ENCODE data around the gene ITGA2B.
"Not testable (repeated sequence)": the region's sequence is repeated elsewhere in the genome, so short reads cannot be mapped to it uniquely, and the experiment has no call there.

Gene ITGA2B

DNA sequence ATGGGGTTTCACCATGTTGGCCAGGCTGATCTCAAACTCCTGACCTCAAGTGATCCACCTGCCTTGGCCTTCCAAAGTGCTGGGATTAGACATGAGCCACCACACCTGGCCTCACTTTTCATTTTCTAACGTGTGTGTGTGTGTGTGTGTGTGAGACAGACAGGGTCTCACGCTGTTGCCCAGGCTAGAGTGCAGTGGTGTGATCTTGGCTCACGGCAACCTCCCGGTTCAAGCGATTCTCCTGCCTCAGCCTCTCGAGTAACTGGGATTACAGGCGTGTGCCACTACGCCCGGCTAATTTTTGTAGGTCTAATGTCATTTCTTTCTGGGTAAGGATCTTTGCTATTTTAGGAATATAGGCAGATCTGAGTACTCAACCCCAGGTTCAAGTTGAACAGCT lies 4.7 kb upstream of the ITGA2B start:
- DNase-seq (ENCODE audit: extremely low read depth in 1 of 2, low read depth in 1 of 2), result not testable (repeated sequence)

- DNase-seq (ENCODE audit: extremely low read depth in 1 of 2, low read depth in 1 of 2), result no peak
Observed at GRCh38 chr17:44390250-44390870, 911 bp upstream of the ITGA2B start.

- no peak for DNase-seq (ENCODE audit: extremely low read depth in 1 of 2, low read depth in 1 of 2)
Observed at GRCh38 chr17:44389723-44390202, 314 bp upstream of the ITGA2B start.

DNA sequence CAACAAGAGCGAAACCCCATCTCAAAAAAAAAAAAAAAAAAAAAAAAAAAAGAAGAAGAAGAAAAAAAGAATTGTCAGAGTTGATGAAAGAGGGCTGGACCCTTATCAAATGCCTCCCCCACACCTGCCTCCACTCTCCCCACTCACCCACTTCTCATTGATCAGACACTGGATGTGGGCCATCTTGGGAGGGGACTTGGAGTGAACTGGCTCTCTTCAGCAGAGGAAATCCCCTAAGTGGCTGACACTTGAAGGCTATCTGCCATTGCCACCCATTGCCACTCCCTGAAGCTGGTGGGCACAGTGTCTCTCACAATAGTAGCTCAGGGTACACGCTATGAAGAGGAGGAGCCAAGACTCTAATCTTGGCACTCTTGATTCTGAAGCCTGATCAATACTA lies 1.6 kb downstream of the ITGA2B start:
- no peak for DNase-seq (ENCODE audit: extremely low read depth in 1 of 2, low read depth in 1 of 2)

DNA sequence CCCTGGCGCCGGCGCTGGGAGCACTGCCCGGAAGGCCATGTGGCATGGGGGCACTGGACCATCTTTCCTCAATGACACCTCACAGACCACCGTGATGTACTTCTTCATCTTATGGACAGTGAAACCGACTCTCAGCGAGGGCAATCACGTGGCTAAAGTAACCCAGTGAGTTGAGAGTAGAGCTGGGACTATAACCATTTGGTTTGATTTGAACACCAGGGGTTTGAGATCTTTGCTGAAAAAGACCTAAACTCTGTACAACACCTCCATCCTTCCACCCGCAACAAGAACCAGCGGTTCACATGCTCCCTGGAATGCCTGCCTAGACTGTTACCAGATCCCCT lies 3.3 kb downstream of the ITGA2B start:
- no peak for DNase-seq (ENCODE audit: extremely low read depth in 1 of 2, low read depth in 1 of 2)

DNA sequence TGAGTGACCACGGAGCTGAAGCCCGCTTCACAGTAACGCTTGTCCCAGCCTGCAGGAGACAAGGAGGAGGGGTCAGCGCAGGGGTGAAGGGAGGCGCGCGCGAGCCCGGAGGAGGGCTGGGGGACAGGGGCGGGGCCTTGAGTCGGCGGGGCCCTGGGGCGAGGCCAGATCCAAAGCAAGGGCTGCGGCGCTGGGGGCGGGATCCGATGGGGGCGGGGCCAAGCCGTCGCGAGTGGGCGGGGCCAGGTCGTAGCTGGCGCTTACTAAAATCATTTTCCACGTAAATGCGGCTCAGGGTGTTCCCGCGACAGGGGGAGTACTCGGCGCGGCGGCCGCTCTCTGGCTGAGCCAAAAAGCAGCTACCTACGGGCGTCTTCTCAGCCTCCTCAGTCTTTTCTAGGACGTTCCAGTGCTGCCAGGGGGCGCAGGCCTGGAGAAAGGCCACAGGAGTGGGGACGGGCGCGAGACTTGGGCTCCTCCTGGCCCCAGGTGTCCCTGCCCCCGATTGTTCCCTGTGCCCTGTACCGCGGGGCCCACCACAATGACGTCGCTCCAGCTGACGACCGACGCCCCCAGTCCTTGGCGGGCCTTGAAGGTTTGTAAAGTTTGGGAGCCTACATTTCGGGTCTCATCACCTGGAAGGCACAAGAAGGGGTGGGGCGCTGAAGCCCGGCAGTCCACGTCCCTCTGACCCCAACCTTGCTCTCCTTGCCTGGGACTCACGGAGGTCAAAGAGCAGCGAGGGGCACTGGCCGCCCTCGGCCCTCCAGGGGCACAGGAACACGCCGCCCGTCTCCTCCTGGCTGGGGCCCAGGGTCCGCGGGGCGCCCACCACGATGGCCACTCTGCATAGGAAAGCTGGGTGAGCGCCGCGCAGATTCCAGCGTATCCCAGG lies 3.9 kb downstream of the ITGA2B start:
- peak; percentile 56 to 72 for DNase-seq (ENCODE audit: extremely low read depth in 1 of 2, low read depth in 1 of 2)

- DNase-seq (ENCODE audit: extremely low read depth in 1 of 2, low read depth in 1 of 2), result no peak
Observed at GRCh38 chr17:44384823-44385286, 4.6 kb downstream of the ITGA2B start.

- DNase-seq (ENCODE audit: extremely low read depth in 1 of 2, low read depth in 1 of 2), result no peak
Observed at GRCh38 chr17:44384281-44384822, 5.1 kb downstream of the ITGA2B start.

DNA sequence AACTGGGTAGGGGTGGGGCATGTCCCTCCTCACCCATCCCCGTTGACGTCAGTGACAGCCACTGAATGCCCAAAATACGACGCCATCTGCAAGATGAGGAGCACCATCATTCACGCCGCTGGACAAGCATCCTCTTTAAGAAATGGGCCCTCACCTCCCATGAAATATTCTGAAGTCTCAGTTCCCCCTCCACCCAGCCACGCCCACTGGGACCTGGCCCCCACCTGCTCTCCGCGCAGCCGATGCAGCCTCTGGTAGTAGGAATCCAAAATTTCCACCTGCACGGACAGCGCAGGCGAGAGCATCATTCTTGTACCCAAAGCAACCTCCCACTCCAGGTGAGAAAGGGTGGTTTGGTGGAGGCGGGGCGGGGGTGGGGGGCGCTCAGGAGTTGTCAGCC lies 5.6 kb downstream of the ITGA2B start:
- no peak for DNase-seq (ENCODE audit: extremely low read depth in 1 of 2, low read depth in 1 of 2)

GRCh38 chr17:44383363-44383762 lies 6.1 kb downstream of the ITGA2B start:
- no peak for DNase-seq (ENCODE audit: extremely low read depth in 1 of 2, low read depth in 1 of 2)

GRCh38 chr17:44382917-44383316 lies 6.5 kb downstream of the ITGA2B start:
- DNase-seq (ENCODE audit: extremely low read depth in 1 of 2, low read depth in 1 of 2), result no peak

GRCh38 chr17:44381810-44382305 lies 7.6 kb downstream of the ITGA2B start:
- DNase-seq (ENCODE audit: extremely low read depth in 1 of 2, low read depth in 1 of 2), result no peak

GRCh38 chr17:44380767-44381166 lies 8.7 kb downstream of the ITGA2B start:
- DNase-seq (ENCODE audit: extremely low read depth in 1 of 2, low read depth in 1 of 2), result no peak

DNA sequence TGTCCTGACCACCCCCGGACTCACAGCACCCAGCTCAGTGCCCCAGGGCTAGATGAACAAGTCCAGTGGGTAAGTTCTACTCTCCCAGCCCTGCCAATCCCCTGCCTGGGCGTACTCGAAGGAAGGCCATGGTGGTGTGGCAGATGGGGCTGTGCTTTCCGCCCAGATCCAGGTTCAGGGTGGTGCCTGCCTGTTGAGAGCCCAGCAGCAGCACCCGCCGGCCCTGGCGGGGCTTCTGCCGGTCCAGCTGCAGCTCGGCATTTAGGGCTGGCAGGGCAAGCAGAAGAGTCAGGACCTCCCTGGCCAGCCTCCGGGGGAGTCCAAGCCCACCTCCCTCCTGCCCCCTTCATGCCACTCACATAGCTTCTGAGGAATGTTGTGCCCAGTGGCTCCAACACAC lies 9.6 kb downstream of the ITGA2B start:
- DNase-seq (ENCODE audit: extremely low read depth in 1 of 2, low read depth in 1 of 2), result no peak

DNA sequence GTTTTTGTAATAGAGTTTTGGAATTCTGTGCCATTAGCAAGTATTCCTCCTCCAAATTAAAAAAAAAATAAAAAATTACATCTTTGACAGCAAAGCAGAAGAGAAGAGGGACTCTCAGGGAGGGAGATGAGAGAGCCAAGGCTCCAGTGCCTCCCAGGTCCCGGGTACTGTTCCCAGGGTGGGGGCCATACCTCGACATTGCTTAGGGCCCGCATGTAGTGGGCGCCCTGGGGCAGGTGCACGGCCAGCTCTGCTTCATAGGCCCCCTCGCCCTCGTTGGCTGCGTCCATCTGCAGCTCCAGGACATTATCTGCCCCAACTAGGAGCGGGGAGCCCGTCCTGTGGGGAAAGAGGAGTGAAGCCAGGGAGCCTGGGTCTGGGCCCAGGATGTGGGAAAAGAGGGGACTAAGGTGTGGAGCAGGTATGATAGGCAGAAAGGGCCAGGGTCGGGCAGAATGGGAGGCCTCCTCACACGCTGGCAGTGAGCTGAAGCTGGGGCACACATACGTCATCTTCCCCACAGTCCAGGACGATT lies 11.2 kb downstream of the ITGA2B start:
- DNase-seq (ENCODE audit: extremely low read depth in 1 of 2, low read depth in 1 of 2), result no peak

DNA sequence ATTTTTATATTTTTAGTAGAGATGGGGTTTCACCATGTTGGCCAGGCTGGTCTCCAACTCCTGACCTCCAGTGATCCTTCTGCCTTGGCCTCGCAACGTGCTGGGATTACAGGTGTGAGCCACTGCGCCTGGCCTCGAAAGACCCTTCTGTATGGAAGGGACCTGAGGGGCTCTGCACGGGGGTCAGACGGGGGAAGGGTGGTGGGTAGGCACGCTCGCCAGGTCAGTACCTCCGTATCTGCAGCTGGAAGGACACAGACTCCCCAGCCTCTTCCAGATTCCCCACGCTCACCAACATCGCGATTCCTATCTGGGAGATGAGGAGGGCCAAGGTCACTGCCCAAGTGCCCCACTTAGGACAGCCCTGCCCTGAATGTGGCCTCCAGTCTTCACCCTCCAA lies 12.7 kb downstream of the ITGA2B start:
- DNase-seq (ENCODE audit: extremely low read depth in 1 of 2, low read depth in 1 of 2), result no peak

GRCh38 chr17:44376124-44376523 lies 13.3 kb downstream of the ITGA2B start:
- DNase-seq (ENCODE audit: extremely low read depth in 1 of 2, low read depth in 1 of 2), result no peak

GRCh38 chr17:44375196-44376017 lies 14.0 kb downstream of the ITGA2B start:
- no peak for DNase-seq (ENCODE audit: extremely low read depth in 1 of 2, low read depth in 1 of 2)

- DNase-seq (ENCODE audit: extremely low read depth in 1 of 2, low read depth in 1 of 2), result no peak
Observed at GRCh38 chr17:44374306-44375195, 14.9 kb downstream of the ITGA2B start.

DNA sequence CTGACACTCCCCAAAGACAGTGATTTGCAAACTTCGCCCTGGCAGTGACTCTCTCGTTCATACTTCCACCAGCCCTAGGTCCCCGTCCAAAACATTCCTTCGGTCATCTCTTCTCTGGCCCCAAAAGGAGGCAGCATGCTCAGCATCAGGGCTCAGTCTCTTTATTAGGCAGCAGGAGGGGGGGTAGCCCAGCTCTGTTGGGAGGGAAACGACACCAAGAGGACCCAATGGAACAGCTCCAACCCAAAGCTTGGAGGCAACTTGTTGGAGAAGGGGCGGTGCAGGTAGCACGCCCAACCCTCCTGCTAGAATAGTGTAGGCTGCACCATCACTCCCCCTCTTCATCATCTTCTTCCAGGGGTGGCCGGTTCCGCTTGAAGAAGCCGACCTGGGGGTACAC lies 17.4 kb downstream of the ITGA2B start:
- no peak for DNase-seq (ENCODE audit: extremely low read depth in 1 of 2, low read depth in 1 of 2)
